Astrocyte of the spinal cord (primary cell): ENCODE measurements around the gene SLC38A10.

Source experiments
- DNase-seq: peaks from one replicate; pipeline ENCODE4 v3.0.0; 2011; ENCODE audit warnings: low read depth, low spot score
- H3K4me3 ChIP-seq: 2 replicates; pipeline ENCODE4 v1.5.1; 2011; ENCODE audit warnings: low read depth, mild to moderate bottlenecking, low read length, moderate library complexity
- in situ Hi-C: cut with HindIII; loops from 2 replicates; pipeline ENCODE4 v1.10.0; 2017; ENCODE audit warnings: low sequenced_read_pairs
- TF ChIP-seq, protein P1 (sequence below): IDR thresholded peaks from 2 replicates; pipeline ENCODE4 v1.5.1; 2012; ENCODE audit warnings: low read depth, mild to moderate bottlenecking, low read length, inconsistent platforms

Gene SLC38A10

DNA sequence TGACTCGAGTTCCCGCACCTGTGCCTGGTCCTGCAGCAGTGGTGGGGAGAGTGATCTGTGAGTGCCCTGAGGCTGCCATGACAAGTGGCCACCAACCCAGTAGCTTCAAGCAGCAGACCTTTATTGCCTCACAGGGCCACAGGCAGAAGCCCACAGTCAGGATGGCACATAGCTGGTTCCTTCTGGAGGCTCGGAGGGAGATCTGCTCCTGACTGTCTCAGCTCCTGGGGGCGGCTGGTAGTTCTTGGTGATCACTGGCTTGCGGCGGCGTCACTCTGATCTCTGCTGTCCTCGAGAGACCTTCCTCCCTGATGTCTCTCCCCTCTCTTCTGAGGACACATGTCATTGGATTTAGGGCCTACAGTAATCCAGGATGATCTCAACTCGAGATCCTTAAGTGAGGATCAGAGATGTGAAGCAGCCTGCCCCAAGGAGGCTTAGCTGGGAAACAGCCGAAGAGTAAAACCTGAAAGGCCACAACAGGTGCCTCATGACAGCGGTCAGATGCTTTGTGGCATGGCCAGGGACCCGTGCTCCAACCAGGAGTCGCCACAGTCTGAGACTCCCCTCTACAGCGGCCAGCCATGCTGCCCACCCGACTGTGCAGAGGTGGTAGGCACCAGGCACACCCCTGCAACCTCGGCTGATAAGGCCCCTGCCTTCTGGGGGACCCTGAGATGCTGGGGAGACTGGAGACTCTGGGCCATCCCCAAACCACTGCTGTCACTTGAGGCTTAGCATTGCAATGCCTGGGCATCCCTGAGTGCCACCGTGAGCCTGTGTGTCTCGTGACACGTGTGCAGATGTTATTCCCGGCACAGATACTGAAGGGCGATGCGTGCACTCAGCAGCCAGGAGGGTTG is 30.0 kb upstream of the SLC38A10 start:
- no peak for DNase-seq
- TF ChIP-seq, protein P1, sequence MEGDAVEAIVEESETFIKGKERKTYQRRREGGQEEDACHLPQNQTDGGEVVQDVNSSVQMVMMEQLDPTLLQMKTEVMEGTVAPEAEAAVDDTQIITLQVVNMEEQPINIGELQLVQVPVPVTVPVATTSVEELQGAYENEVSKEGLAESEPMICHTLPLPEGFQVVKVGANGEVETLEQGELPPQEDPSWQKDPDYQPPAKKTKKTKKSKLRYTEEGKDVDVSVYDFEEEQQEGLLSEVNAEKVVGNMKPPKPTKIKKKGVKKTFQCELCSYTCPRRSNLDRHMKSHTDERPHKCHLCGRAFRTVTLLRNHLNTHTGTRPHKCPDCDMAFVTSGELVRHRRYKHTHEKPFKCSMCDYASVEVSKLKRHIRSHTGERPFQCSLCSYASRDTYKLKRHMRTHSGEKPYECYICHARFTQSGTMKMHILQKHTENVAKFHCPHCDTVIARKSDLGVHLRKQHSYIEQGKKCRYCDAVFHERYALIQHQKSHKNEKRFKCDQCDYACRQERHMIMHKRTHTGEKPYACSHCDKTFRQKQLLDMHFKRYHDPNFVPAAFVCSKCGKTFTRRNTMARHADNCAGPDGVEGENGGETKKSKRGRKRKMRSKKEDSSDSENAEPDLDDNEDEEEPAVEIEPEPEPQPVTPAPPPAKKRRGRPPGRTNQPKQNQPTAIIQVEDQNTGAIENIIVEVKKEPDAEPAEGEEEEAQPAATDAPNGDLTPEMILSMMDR = no peak
- no peak overlapping the region for H3K4me3 ChIP-seq
- in situ Hi-C loops = no loop called here

GRCh38 chr17:81324177-81324850 is 29.2 kb upstream of the SLC38A10 start:
- TF ChIP-seq, protein P1 = no peak
- no peak overlapping the region for H3K4me3 ChIP-seq
- in situ Hi-C loops = no loop called here
- DNase-seq = no peak

- H3K4me3 ChIP-seq = no peak overlapping the region
- TF ChIP-seq, protein P1 = no peak
- in situ Hi-C loops = no loop called here
- DNase-seq = no peak
These were observed 28.3 kb upstream of the SLC38A10 start for GRCh38 chr17:81323411-81323868.

DNA sequence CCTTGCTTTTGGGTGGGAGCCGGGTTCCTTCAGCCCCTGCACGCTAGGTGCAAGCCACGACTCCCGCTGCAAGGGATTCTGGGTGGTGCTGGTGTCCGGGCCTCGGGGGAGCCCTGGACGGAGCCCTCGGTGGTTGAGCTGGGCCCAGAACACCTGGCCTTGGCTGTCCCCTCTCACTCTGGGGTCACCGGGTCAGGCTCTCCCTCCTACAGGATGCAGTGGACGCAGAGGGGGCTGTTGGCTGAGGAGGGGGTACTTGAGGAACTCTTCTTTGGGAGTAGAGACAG is 27.9 kb upstream of the SLC38A10 start:
- DNase-seq = no peak
- TF ChIP-seq, protein P1 = no peak
- in situ Hi-C loops = no loop called here
- H3K4me3 ChIP-seq = no peak overlapping the region

GRCh38 chr17:81322271-81323082 is 27.4 kb upstream of the SLC38A10 start:
- in situ Hi-C loops = no loop called here
- TF ChIP-seq, protein P1 = peak; percentile 26
- H3K4me3 ChIP-seq = no peak overlapping the region
- no peak for DNase-seq

DNA sequence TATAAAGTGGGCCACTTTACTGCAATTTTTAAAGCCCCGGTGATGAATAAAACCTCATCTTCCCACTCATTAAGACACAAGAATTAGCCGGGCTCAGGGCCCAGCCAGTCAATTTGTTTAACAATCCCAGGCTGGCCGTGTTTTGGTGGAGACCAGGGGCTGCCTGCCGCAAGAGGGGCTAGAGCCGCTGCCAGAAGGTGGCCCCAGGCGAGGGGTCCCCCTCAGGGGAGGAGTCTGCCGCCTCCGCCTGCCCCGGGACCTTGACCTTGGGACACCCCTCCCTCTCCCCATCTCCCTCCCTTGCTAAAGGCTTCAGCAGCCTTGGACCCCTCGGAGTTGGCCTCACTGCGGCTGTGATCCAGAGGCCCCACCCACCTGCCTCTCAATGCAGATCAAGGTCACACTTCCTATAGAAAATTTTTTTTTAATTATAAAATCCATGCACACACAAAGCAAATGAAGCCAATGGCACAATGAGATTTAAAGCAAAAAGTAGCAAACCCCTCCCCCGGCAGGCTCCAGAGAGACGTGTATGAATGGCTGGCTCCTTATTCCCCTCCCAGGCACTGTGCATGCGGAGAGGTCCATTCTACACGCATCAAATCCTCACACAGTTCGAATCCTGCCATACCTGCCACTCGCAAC is 23.0 kb upstream of the SLC38A10 start:
- no peak overlapping the region for H3K4me3 ChIP-seq
- in situ Hi-C loops = no loop called here
- no peak for DNase-seq
- TF ChIP-seq, protein P1 = no peak
